DND-41 (cell line): Measurements from ENCODE around the gene RALA.

ENCODE experiments used
- ATAC-seq: fragments of 200-7000 bp; cut with Tn5 transposase; 3 replicates; pipeline ENCODE4 v1.9.1; 2021; ENCODE audit warnings: low read depth; ENCODE audit not compliant: insufficient read depth
- DNase-seq: peaks from one replicate; pipeline ENCODE4 v3.0.0-alpha.2; 2020
- H2AFZ ChIP-seq: 2 replicates; pipeline ENCODE4 v1.6.0; 2012; ENCODE audit warnings: low read depth, low read length
- H3K27ac ChIP-seq: 2 replicates; pipeline ENCODE4 v1.5.1; 2012; ENCODE audit warnings: low read length, inconsistent platforms
- H3K27me3 ChIP-seq: fragments of 200-600 bp; sonication (generic); 2 replicates; pipeline ENCODE4 v1.6.0; 2012; ENCODE audit warnings: low read length, mild to moderate bottlenecking, inconsistent platforms; ENCODE audit not compliant: insufficient read depth, poor library complexity
- H3K36me3 ChIP-seq: 2 replicates; pipeline ENCODE4 v1.5.1; 2012; ENCODE audit warnings: low read length, inconsistent platforms; ENCODE audit not compliant: insufficient read depth
- H3K4me1 ChIP-seq: 2 replicates; pipeline ENCODE4 v1.5.1; 2012; ENCODE audit warnings: mild to moderate bottlenecking, low read length; ENCODE audit not compliant: insufficient read depth
- H3K4me2 ChIP-seq: 2 replicates; pipeline ENCODE4 v1.6.0; 2012; ENCODE audit warnings: mild to moderate bottlenecking, moderate library complexity, low read length, inconsistent platforms; ENCODE audit not compliant: insufficient read depth
- H3K4me3 ChIP-seq, 2 experiments: fragments of 200-600 bp in 1 of 2; shearing (Covaris generic) in 1 of 2; 2 replicates each; pipeline ENCODE4 v1.5.1; 2012 to 2016; ENCODE audit warnings: inconsistent platforms in 2 of 2, low read length in 2 of 2, mild to moderate bottlenecking in 2 of 2, low read depth in 1 of 2, moderate library complexity in 1 of 2
- H3K79me2 ChIP-seq: 2 replicates; pipeline ENCODE4 v1.6.0; 2012; ENCODE audit warnings: low read length, inconsistent platforms; ENCODE audit not compliant: insufficient read depth
- H3K9ac ChIP-seq: 2 replicates; pipeline ENCODE4 v1.6.0; 2012; ENCODE audit warnings: low read depth, mild to moderate bottlenecking, inconsistent platforms, low read length, moderate library complexity
- H3K9me3 ChIP-seq: 2 replicates; pipeline ENCODE4 v1.5.1; 2012; ENCODE audit warnings: low read length, moderate library complexity, mild to moderate bottlenecking, inconsistent platforms; ENCODE audit not compliant: insufficient read depth, severe bottlenecking
- H4K20me1 ChIP-seq: 2 replicates; pipeline ENCODE4 v1.6.0; 2012; ENCODE audit warnings: low read length; ENCODE audit not compliant: insufficient read depth
- CTCF ChIP-seq: IDR thresholded peaks from 2 replicates; pipeline ENCODE4 v1.5.1; 2012; ENCODE audit warnings: borderline replicate concordance, low read length, moderate library complexity, mild to moderate bottlenecking; ENCODE audit not compliant: poor library complexity, severe bottlenecking; ENCODE audit errors: extremely low read depth
- EZH2 ChIP-seq: IDR thresholded peaks from 3 replicates; pipeline ENCODE4 v1.6.1; 2012; ENCODE audit warnings: borderline replicate concordance, low read depth, mild to moderate bottlenecking, moderate library complexity, low read length, inconsistent platforms; ENCODE audit not compliant: severe bottlenecking

Gene RALA

GRCh38 chr7:39616138-39616537 lies 7.2 kb upstream of the RALA start:
- no peak for ATAC-seq

GRCh38 chr7:39617005-39617404 lies 6.4 kb upstream of the RALA start:
- H3K9me3 ChIP-seq = no peaks in the 10 kb centered on the region
- no peaks in the 10 kb centered on the region for H3K36me3 ChIP-seq
- DNase-seq = no peak
- H2AFZ ChIP-seq = no peak overlapping the region
- H3K27me3 ChIP-seq = no peaks in the 10 kb centered on the region
- no peaks in the 10 kb centered on the region for H4K20me1 ChIP-seq
- H3K79me2 ChIP-seq = no peaks in the 10 kb centered on the region
- no peak overlapping the region for H3K27ac ChIP-seq
- peaks cover 4% of the 10 kb centered on the region for H3K4me1 ChIP-seq
- no peak overlapping the region for H3K4me2 ChIP-seq
- TF ChIP-seq EZH2 (no peak), CTCF (no peak)
- no peak for ATAC-seq
- H3K9ac ChIP-seq = no peak overlapping the region
- H3K4me3 ChIP-seq = no peak overlapping the region

More at GRCh38 chr7:39616138-39616537, 7.2 kb upstream of the RALA start:
- Histone ChIP-seq H4K20me1 (no peaks in the 10 kb centered on the region), H3K4me1 (no peaks in the 10 kb centered on the region), H3K4me3 (no peak overlapping the region), H3K27ac (no peak overlapping the region), H2AFZ (no peak overlapping the region), H3K9me3 (no peaks in the 10 kb centered on the region), H3K36me3 (no peaks in the 10 kb centered on the region), H3K27me3 (no peaks in the 10 kb centered on the region), H3K9ac (no peak overlapping the region), H3K79me2 (no peaks in the 10 kb centered on the region), H3K4me2 (no peak overlapping the region)
- DNase-seq = no peak
- TF ChIP-seq EZH2 (no peak), CTCF (no peak)

- H2AFZ ChIP-seq = no peak overlapping the region
- DNase-seq = no peak
- no peaks in the 10 kb centered on the region for H3K27me3 ChIP-seq
- TF ChIP-seq CTCF = no peak
- no peak for TF ChIP-seq EZH2
- H3K36me3 ChIP-seq = no peaks in the 10 kb centered on the region; the same call in 1 of the 2 replicates
- H3K9me3 ChIP-seq = no peaks in the 10 kb centered on the region
- no peak overlapping the region for H3K4me3 ChIP-seq
- H3K79me2 ChIP-seq = peaks cover 11% of the 10 kb centered on the region
- no peak for ATAC-seq
- peaks cover 13% of the 10 kb centered on the region for H3K4me1 ChIP-seq
- H3K4me2 ChIP-seq = no peak overlapping the region
- no peak overlapping the region for H3K27ac ChIP-seq
- no peaks in the 10 kb centered on the region for H4K20me1 ChIP-seq
- H3K9ac ChIP-seq = no peak overlapping the region
Observed at GRCh38 chr7:39618868-39619267, 4.5 kb upstream of the RALA start.

GRCh38 chr7:39620486-39620885 lies 2.9 kb upstream of the RALA start:
- H3K9me3 ChIP-seq = no peaks in the 10 kb centered on the region
- H3K9ac ChIP-seq = no peak overlapping the region

More at GRCh38 chr7:39620486-39620885, 2.9 kb upstream of the RALA start:
- Histone ChIP-seq H3K4me1 (peaks cover 28% of the 10 kb centered on the region), H2AFZ (no peak overlapping the region), H4K20me1 (no peaks in the 10 kb centered on the region; the same call in 1 of the 2 replicates), H3K27me3 (no peaks in the 10 kb centered on the region), H3K27ac (no peak overlapping the region), H3K36me3 (no peaks in the 10 kb centered on the region; the same call in 1 of the 2 replicates), H3K4me2 (no peak overlapping the region), H3K79me2 (peaks cover 28% of the 10 kb centered on the region), H3K4me3 (no peak overlapping the region)
- ATAC-seq = no peak
- TF ChIP-seq EZH2 = no peak
- TF ChIP-seq CTCF = no peak
- DNase-seq = no peak
